HCT116 (cell line): ENCODE results near the gene UQCRC1. TPM values are rescaled to one million over a fixed set of nuclear protein-coding genes. Genes with fewer than 3 reads are reported as not detected.

Experiments
- ATAC-seq: fragments of 200-7000 bp; cut with Tn5 transposase; 2 replicates; pipeline ENCODE4 v1.9.1; 2020; ENCODE audit warnings: mild to moderate bottlenecking, moderate library complexity
- BruUV-seq: library from RNA; stranded (reverse); fragments of 400-500 nt; replicated peaks from 2 replicates; lab custom pipeline; 2021; lab: Mats Ljungman, UMichigan
- CTCF ChIA-PET: fragments of 300-600 bp; sonication (Branson Sonifier 250); formaldehyde crosslinking; loops from one replicate; lab custom pipeline; 2021; ENCODE audit warnings: antibody characterized with exemption; lab: Charles Lee
- POLR2A ChIA-PET: fragments of 300-600, 350-600 bp; sonication (Branson Sonifier 250); formaldehyde crosslinking; loops from one replicate; lab custom pipeline; 2021; ENCODE audit warnings: antibody characterized with exemption; lab: Charles Lee
- RAD21 ChIA-PET, 2 experiments: fragments of 300-600 bp; sonication (Branson Sonifier 250); formaldehyde crosslinking; loops; one replicate each; lab custom pipeline; 2023; ENCODE audit warnings: low total read pairs in 2 of 2; ENCODE audit not compliant: uncharacterized antibody in 2 of 2, unreplicated experiment in 2 of 2, low non-redundant PET in 1 of 2; lab: Charles Lee
- DNase-seq: peaks from one replicate; pipeline ENCODE4 v3.0.0-alpha.2; 2010; ENCODE audit warnings: low read depth, low spot score
- H2AFZ ChIP-seq: fragments of 200-600 bp; shearing (Covaris generic), sonication (generic); 2 replicates; pipeline ENCODE4 v1.6.1; 2017; ENCODE audit warnings: low read depth, mixed run types, mixed read lengths, antibody characterized with exemption, low read length; ENCODE audit not compliant: poor library complexity, severe bottlenecking
- H3K27ac ChIP-seq: 2 replicates; pipeline ENCODE4 v1.5.1; 2012; ENCODE audit warnings: low read depth, low read length
- H3K27me3 ChIP-seq: fragments of 200-600 bp; sonication (generic); 2 replicates; pipeline ENCODE4 v1.6.1; 2016; ENCODE audit warnings: mixed run types, low read length, mixed read lengths; ENCODE audit not compliant: insufficient read depth
- H3K36me3 ChIP-seq, 2 experiments: fragments of 200-500 bp in 1 of 2; fragments of 200-600 bp in 1 of 2; sonication (Bioruptor generic) in 1 of 2; sonication (generic) in 1 of 2; 2 replicates each; pipeline versions ENCODE4 v1.5.1 to v1.6.1; 2014 to 2016; ENCODE audit warnings: low read length in 2 of 2, inconsistent platforms in 1 of 2, mixed read lengths in 1 of 2, mixed run types in 1 of 2; ENCODE audit not compliant: insufficient read depth in 2 of 2, control insufficient read depth in 1 of 2
- H3K4me1 ChIP-seq, 2 experiments: fragments of 200-600 bp in 1 of 2; sonication (generic) in 1 of 2; 2 replicates each; pipeline versions ENCODE4 v1.5.1 to v1.6.1; 2012 to 2017; ENCODE audit warnings: low read length in 2 of 2, inconsistent platforms in 1 of 2, mild to moderate bottlenecking in 1 of 2, mixed read lengths in 1 of 2, mixed run types in 1 of 2, moderate library complexity in 1 of 2; ENCODE audit not compliant: insufficient read depth in 2 of 2, control insufficient read depth in 1 of 2
- H3K4me2 ChIP-seq: fragments of 200-600 bp; sonication (generic); 2 replicates; pipeline ENCODE4 v1.6.1; 2017; ENCODE audit warnings: mixed run types, low read length, mixed read lengths
- H3K4me3 ChIP-seq, 2 experiments: fragments of 200-600 bp in 1 of 2; sonication (generic) in 1 of 2; replicated peaks in 1 of 2; 2 replicates each; pipeline ENCODE4 v1.5.1; 2011 to 2016; ENCODE audit warnings: low read length in 2 of 2, control low read depth in 1 of 2, low read depth in 1 of 2, mild to moderate bottlenecking in 1 of 2, mixed read lengths in 1 of 2, mixed run types in 1 of 2
- H3K79me2 ChIP-seq: fragments of 200-600 bp; sonication (generic); 2 replicates; pipeline ENCODE4 v1.6.1; 2017; ENCODE audit warnings: mild to moderate bottlenecking, mixed run types, low read length, moderate library complexity, mixed read lengths; ENCODE audit not compliant: insufficient read depth
- H3K9ac ChIP-seq: fragments of 200-600 bp; sonication (generic); 2 replicates; pipeline ENCODE4 v1.6.1; 2016; ENCODE audit warnings: low read length, mixed read lengths
- H3K9me2 ChIP-seq: fragments of 200-600 bp; sonication (generic), shearing (Covaris generic); 2 replicates; pipeline ENCODE4 v1.6.1; 2017; ENCODE audit warnings: mixed run types, mild to moderate bottlenecking, moderate library complexity; ENCODE audit not compliant: insufficient read depth
- H3K9me3 ChIP-seq, 2 experiments: fragments of 200-500 bp in 1 of 2; fragments of 200-600 bp in 1 of 2; sonication (Bioruptor generic) in 1 of 2; sonication (generic) in 1 of 2; 2 replicates each; pipeline ENCODE4 v1.6.1; 2014 to 2017; ENCODE audit warnings: low read length in 2 of 2, mixed read lengths in 2 of 2, inconsistent platforms in 1 of 2, low read depth in 1 of 2, mild to moderate bottlenecking in 1 of 2, mixed run types in 1 of 2, moderate library complexity in 1 of 2; ENCODE audit not compliant: control insufficient read depth in 1 of 2, insufficient read depth in 1 of 2
- H4K20me1 ChIP-seq: fragments of 200-600 bp; sonication (generic), shearing (Covaris generic); 2 replicates; pipeline ENCODE4 v1.6.1; 2017; ENCODE audit warnings: mixed run types, mild to moderate bottlenecking, moderate library complexity; ENCODE audit not compliant: insufficient read depth
- ATF3 ChIP-seq: IDR thresholded peaks from 2 replicates; pipeline ENCODE4 v1.6.1; 2012
- CBX3 ChIP-seq: IDR thresholded peaks from 2 replicates; pipeline ENCODE4 v1.6.1; 2012; ENCODE audit warnings: low read depth
- CTCF ChIP-seq, 3 experiments: fragments of 200-600 bp in 1 of 3; sonication (generic) in 1 of 3; IDR thresholded peaks in 2 of 3; conservative IDR thresholded peaks in 1 of 3; 2 replicates each; pipeline ENCODE4 v1.5.1; 2012 to 2017; ENCODE audit warnings: low read depth in 2 of 3, low read length in 2 of 3, antibody characterized with exemption in 1 of 3, borderline replicate concordance in 1 of 3, control low read depth in 1 of 3, mild to moderate bottlenecking in 1 of 3, mixed read lengths in 1 of 3, mixed run types in 1 of 3, moderate library complexity in 1 of 3; ENCODE audit not compliant: insufficient read depth in 1 of 3
- JUND ChIP-seq: IDR thresholded peaks from 2 replicates; pipeline ENCODE4 v1.6.1; 2012
- MAX ChIP-seq: IDR thresholded peaks from 2 replicates; pipeline ENCODE4 v1.6.1; 2012
- POLR2AphosphoS5 ChIP-seq: IDR thresholded peaks from 2 replicates; pipeline ENCODE4 v1.6.1; 2011; ENCODE audit warnings: mild to moderate bottlenecking, low read depth, low read length, moderate library complexity
- YY1 ChIP-seq: IDR thresholded peaks from 2 replicates; pipeline ENCODE4 v1.6.1; 2011; ENCODE audit warnings: low read length, low read depth, moderate library complexity, mild to moderate bottlenecking; ENCODE audit not compliant: insufficient replicate concordance; ENCODE audit errors: extremely low read depth
- intact Hi-C: fragments of 100-400 bp; cut with micrococcal nuclease; formaldehyde crosslinking; loops from 2 replicates; pipeline ENCODE4 v1.10.0; 2022
- total RNA-seq: library from RNA; stranded (reverse); gene quantifications from one replicate; pipeline ENCODE4 v1.2.1, GENCODE V29; 2021; ENCODE audit not compliant: unreplicated experiment

Gene UQCRC1
- total RNA-seq, 1 experiment from 2014 or later = 318 TPM

GRCh38 chr3:48562367-48563095, 46.9 kb downstream of the UQCRC1 start:
- TF ChIP-seq POLR2AphosphoS5 (no peak), JUND (no peak), ATF3 (no peak), CBX3 (no peak), MAX (no peak), YY1 (no peak), CTCF (IDR thresholded peaks at IDR 0.05 in 2 of 3, conservative IDR thresholded peaks at IDR 0.05 in 1 of 3; ENCODE audit: borderline replicate concordance in 1 of 3, insufficient read depth in 1 of 3, low read depth in 2 of 3, low read length in 2 of 3) (no peak)
- TF ChIP-seq, all 23 proteins: peak for 0
- Histone ChIP-seq H4K20me1 (no peaks in the 10 kb centered on the region), H3K9me3 (no peaks in the 10 kb centered on the region), H3K27ac (peak overlapping the region; percentile 58; the same call in 1 of the 2 replicates), H3K36me3 (no peaks in the 10 kb centered on the region), H3K4me2 (peak overlapping the region; percentile 71), H3K79me2 (no peaks in the 10 kb centered on the region), H3K27me3 (no peaks in the 10 kb centered on the region), H3K4me3 (no peak overlapping the region), H3K9me2 (no peaks in the 10 kb centered on the region), H3K4me1 (peaks cover 59 to 91% of the 10 kb centered on the region in 2 experiments), H2AFZ (no peak overlapping the region), H3K9ac (peak overlapping the region; percentile 29; the same call in 1 of the 2 replicates)
- BruUV-seq = no TSS peak
- ATAC-seq (no peak), DNase-seq (no peak)
- ChIA-PET POLR2A (no interaction called here), RAD21 (no interaction called here), CTCF (interaction anchor here (1.0 kb wide), 1 partner anchor 14 kb away, joined by 3 read pairs; no protein-coding TSS in a partner anchor)
- intact Hi-C loops = no loop called here
